GM12873 (cell line): ENCODE measurements around the gene FAM163A.

ENCODE experiments used
- TF ChIP-seq, protein P1 (sequence below): IDR thresholded peaks from 2 replicates; pipeline ENCODE4 v1.5.1; 2012; ENCODE audit warnings: low read depth, mild to moderate bottlenecking, moderate library complexity, low read length, control low read depth; ENCODE audit not compliant: insufficient read depth; ENCODE audit errors: missing control alignments

FAM163A gene

DNA sequence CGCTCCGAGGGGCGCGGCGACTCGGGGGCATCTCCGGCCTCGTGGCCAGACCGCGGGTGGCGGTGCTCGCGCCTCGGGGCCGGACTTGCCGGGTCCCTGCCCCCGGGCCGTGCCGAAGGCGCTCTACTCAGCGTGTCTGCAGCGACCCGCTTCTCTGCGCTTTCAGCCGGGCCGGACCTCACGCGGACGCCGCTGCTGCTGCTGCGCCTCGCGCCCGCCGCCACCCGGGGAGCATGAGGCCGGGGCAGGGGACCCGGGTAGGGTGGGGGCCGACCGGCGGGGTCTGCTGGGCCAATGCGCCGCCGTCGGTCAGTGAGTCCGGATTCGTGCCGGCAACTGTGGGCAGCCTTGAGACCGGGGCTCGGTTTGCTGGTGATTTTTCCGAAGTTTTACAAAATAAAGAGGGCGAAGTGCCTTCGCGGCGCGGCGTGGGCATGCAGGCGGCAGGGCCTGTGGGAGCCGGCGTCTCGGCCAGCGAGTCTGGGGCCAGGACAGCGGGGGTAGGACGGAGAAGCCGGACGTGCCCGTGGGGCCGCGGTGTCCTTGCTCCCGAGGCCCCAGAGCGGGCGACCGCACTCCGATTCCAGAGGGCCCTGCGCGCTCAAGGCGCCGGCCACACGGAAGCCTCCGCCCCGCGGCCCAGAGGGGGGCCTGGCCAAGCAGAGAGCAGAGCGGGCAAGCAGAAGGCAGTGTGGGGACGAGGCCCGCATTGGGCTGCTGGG, 749 bp downstream of the FAM163A start:
- TF ChIP-seq, protein P1, sequence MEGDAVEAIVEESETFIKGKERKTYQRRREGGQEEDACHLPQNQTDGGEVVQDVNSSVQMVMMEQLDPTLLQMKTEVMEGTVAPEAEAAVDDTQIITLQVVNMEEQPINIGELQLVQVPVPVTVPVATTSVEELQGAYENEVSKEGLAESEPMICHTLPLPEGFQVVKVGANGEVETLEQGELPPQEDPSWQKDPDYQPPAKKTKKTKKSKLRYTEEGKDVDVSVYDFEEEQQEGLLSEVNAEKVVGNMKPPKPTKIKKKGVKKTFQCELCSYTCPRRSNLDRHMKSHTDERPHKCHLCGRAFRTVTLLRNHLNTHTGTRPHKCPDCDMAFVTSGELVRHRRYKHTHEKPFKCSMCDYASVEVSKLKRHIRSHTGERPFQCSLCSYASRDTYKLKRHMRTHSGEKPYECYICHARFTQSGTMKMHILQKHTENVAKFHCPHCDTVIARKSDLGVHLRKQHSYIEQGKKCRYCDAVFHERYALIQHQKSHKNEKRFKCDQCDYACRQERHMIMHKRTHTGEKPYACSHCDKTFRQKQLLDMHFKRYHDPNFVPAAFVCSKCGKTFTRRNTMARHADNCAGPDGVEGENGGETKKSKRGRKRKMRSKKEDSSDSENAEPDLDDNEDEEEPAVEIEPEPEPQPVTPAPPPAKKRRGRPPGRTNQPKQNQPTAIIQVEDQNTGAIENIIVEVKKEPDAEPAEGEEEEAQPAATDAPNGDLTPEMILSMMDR, result no peak

DNA sequence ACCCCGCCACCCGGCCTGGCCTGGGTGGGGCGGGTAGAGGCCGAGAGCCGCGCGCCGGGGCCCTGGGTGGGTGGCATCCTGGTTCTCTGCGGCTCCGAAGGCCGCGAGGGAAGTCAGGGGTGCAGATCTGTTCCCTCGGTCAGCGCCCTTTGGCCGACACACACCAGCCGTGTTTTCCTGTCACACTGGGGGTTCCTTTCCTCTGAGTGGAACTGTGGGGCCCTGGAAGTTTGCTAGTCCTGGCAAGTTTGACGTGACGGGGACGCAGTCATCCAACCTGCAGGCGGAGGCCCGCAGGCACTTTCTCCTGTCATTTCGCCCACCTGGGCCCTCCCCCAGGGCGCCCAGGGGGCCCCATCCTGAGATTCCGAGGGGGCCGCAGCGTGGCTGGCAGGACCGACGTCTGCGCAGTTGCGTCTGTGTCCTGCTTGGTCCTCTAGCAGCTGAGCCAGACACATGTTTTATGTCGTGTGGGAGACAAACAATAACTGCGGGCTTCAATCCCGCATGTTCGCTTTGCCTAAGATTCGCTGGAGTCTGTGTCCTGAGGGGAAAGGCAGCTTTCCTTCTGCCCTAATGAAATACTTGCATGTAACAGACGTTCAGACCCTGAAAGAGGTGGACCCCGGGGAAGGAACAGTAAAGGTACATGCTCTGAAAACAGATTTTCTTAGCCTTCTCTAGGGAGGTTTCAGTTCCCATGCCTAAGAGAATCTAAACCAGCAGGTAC, 1.5 kb downstream of the FAM163A start:
- TF ChIP-seq, protein P1, result no peak

DNA sequence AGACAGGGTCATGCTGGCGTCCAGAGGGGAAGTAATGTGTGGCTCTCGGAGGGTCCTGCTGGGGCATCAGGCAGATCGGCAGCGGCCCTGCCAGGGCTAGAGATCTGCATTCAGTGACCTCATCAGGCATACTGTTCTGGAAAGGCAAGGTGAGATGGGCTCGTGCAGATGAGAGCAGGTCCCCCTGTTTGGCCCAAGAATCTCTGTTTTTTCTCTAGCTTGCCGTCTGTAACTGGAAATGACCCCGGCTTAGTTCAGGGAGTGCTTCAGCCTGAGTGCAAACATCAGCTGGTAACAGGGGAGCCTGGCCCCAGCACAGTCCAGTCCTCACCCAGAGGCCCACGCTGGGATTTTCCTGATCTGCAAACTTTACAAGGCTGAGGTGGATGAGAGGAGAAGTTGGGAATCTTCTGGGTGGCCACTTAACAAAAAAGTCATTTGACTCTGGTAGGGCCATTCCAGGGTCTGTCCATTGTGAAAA, 2.1 kb downstream of the FAM163A start:
- TF ChIP-seq, protein P1, result no peak

DNA sequence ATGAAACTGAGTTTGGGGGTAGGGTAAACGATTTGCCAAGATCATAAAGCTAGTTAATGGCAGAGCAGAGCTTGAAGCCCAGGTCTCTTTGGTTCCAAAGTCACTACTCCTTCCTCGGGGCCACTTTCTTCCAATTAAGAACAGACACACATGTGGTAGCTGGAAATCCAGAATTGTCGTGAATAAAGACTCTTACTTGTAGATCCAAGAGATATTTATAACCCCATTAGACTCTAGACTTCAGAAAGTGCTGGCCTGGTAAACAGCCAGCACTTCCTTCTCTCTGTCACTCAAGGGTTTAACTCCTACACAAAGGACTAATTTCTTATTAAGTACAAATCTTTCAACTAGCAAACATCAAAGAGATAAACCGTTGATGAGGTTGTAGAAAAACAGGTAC, 2.7 kb downstream of the FAM163A start:
- TF ChIP-seq, protein P1, result no peak

DNA sequence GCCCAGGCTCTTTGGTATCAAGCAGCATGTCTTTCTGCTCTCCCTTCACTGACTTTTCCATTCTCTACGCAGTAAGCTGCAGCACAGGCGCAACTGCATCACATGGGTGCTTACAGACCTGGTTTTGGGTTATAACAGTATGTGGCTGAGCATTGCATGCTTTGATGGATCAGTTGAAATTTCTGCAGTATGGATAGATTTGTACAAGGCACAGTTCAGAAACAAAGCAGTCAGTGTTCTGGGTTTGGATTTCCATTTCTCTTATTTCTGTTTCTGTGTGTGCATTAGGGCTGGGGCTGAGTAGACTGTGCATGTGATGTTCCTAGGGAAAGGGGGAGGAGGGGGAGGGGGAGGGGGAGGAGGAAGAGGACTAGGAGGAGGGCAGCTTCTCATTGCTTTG, 4.5 kb downstream of the FAM163A start:
- TF ChIP-seq, protein P1, result no peak

DNA sequence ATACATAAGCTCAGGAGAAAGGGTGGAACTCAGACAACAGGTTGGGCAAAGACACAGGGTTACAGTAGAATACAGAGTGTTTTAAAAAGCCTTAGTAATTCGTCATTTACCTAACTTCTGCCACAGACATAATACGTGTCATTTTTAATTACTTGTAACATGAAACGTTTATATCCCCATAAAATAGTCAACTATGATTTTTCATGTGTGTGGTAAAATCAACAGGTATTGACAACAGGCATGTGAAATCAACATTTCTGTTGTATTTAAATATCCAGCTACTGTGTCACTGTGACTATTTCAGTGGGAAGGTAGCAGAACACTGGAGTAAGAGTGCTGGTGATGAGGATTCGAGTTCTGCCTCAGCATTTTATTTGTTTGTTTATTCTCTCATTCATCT, 5.7 kb downstream of the FAM163A start:
- TF ChIP-seq, protein P1, result no peak

DNA sequence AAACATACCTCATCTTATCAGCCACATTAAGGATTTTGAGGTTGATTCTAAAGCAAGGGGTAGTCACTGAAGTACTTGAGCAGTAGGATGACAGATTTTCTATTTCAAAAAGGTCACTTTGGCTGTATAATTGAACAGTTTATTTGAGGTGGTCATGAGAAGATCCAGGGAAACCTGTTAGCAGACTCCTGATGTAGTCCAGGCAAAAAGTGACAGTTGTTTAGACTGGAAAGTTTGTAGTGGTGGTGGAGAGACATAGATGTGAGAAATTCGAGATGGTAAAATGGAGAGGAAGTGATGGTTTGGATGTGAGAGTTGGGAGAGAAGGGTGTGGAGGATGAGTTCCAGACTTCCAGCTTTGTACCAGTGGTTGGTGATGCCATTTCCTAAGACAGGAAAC, 7.5 kb downstream of the FAM163A start:
- TF ChIP-seq, protein P1, result no peak
